Activated naive CD4-positive, alpha-beta T cell treated with anti-CD3 and anti-CD28 coated beads, Interleukin-2, amount 50 U/mL, for 72 hours (primary cell): ENCODE data around the gene IVD. TPM values are rescaled to one million over a fixed set of nuclear protein-coding genes. Genes with fewer than 3 reads are reported as not detected.

Source experiments
- ATAC-seq, 2 donors: fragments of 150-1000 bp; cut with Tn5 transposase; 2 replicates each; pipeline ENCODE4 v1.10.0; 2021; ENCODE audit warnings: mild to moderate bottlenecking in 2 of 2, moderate library complexity in 2 of 2
- DNase-seq, 2 donors: peaks; one replicate each; pipeline ENCODE4 v3.0.0; 2021 to 2022; ENCODE audit warnings: low spot score in 2 of 2
- H3K27ac Mint-ChIP-seq, 2 donors: one replicate each; pipeline ENCODE4 v1.8.0; 2022; ENCODE audit warnings: mild to moderate bottlenecking in 2 of 2, mixed read lengths in 2 of 2
- H3K36me3 Mint-ChIP-seq, 2 donors: one replicate each; pipeline ENCODE4 v1.8.0; 2022; ENCODE audit warnings: mixed read lengths in 2 of 2
- H3K9me3 Mint-ChIP-seq, 2 donors: one replicate each; pipeline ENCODE4 v1.8.0; 2022; ENCODE audit warnings: mixed read lengths in 2 of 2
- total RNA-seq, 2 donors: library from RNA; stranded (reverse); gene quantifications; one replicate each; pipeline ENCODE4 v1.2.3, GENCODE V29; 2022

Gene IVD
- total RNA-seq, 2 donors from 2014 or later: 45.2 to 66.9 TPM

DNA sequence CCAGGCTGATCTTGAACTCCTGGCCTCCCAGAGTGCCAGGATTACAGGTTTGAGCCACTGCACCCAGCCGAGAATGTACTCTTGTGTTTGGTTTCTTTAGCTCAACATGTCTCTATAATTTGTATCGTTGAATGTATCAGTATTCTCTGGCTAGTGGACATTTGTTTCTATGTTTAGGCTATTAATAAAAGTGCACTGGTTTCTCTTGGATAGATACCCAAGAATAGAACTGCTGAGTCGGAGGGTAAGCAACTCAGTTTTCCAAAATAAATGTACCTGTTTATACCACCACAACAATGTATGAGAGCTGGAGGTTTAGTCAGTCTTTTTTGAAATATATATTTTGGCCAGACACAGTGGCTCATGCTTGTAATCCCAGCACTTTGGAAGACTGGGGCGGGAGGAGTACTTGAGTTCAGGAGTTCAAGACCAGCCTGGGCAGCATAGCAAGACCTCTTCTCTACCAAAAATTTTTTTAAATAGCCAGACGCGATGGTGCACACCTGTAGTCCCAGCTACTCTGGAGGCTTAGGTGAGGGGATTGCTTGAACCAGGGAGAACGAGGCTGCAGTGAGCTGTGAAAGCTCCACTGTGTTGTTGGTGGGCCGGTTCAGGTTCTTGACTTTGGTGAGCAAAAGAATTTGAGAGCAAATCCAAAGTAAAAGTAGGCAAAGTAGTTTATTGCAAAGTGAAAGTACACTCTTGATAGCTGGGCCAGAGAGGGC lies 7.7 kb upstream of the IVD start:
- H3K36me3 Mint-ChIP-seq: peaks cover 0 to 9% of the 10 kb centered on the region in 2 donors
- no peaks in the 10 kb centered on the region for H3K9me3 Mint-ChIP-seq
- no peak for ATAC-seq
- no peak for DNase-seq
- peak overlapping the region in 1 of 2 donors; percentile 79 for H3K27ac Mint-ChIP-seq

DNA sequence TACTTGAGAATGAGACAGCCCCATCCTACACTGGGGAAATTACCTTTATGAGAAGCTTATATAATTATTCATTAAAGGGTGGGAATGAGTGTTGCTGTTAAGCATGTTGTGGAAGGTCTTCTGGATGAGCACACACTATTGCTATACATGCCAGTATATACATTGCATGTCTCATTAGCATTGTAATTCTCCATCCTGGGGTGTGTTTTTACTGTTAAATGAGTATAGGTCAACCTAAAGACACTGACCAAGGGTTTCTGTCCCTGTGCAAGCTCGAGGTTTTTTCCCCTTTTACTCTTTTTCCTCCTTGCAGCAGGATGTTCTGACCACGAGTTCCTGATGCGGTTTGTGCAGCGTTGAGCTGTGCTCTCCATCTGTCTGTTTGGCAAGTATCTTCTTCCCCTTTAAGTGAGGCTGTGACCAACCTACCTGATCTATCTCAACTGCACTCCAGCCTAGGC lies 7.2 kb upstream of the IVD start:
- H3K27ac Mint-ChIP-seq: peak overlapping the region in 1 of 2 donors; percentile 79
- peak in 1 of 2 donors; percentile 67 for DNase-seq
- peaks cover 0 to 5% of the 10 kb centered on the region in 2 donors for H3K36me3 Mint-ChIP-seq
- H3K9me3 Mint-ChIP-seq: no peaks in the 10 kb centered on the region
- ATAC-seq: peak; percentile 90 to 93

DNA sequence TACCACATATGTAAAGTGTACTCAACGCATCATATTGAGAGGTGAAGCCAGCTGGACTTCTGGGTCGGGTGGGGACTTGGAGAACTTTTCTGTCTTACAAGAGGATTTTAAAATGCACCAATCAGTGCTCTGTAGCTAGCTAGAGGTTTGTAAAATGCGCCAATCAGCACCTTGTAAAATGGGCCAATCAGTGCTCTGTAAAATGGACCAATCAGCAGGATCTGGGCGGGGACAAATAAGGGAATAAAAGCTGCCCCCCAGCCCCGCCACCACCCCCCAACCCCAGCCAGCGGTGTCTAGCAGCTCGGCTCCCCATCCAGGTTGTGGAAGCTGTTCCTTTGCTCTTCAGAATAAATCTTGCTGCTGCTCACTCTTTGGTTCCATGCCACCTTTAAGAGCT lies 6.2 kb upstream of the IVD start:
- no peak overlapping the region for H3K27ac Mint-ChIP-seq
- H3K36me3 Mint-ChIP-seq: no peaks in the 10 kb centered on the region
- H3K9me3 Mint-ChIP-seq: no peaks in the 10 kb centered on the region
- no peak for DNase-seq
- ATAC-seq: no peak

DNA sequence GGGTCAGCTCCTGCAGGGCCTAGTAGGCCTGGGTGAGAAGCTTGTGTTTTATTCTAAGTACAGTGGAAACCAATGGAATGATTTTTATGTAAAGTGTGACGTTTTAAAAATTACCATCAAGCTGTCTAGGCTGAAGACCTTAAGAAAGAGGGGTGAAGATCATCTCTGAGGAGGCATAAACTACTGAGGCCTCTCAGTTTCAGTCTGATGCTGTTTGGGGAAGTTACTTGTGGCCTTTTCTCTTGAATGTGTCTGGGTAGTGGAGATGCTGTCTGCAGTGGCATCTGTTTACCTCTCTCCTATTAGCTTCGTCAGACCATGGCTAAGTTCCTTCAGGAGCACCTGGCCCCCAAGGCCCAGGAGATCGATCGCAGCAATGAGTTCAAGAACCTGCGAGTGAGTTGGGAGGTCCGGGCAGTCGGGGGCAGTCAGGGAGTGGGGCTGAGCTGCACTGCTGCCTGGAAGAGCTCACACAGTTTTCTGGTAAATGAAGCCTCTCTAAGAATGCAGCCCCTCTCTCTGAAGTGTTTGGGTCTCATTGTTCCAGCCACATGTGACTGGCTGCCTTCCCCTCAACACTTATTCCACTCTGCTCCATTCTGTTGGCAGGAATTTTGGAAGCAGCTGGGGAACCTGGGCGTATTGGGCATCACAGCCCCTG lies 1.9 kb downstream of the IVD start:
- Mint-ChIP-seq H3K9me3 (no peaks in the 10 kb centered on the region), H3K36me3 (peaks cover 14 to 19% of the 10 kb centered on the region in 2 donors), H3K27ac (peak overlapping the region; percentile 9 to 39)
- ATAC-seq: no peak
- DNase-seq: no peak

DNA sequence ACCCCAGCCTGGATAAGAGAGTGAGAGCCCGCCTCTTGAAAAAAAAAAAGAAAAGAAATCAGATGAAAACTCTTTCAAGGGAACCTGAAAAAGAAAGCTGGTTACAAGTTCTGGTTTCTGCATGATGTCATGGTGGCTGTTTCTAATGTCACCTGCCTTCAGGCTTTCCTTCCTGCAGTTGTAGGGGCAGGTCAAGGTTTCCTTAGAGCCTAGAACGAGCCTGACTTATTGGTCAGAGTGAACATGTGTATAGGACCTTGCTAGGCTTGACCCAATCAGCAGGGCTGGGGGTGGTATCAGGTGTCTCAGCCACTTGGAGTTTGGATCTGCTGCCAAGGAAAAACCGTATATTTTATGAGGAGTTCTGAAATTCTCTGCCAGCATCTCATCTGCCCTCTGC lies 3.8 kb downstream of the IVD start:
- Mint-ChIP-seq H3K9me3 (no peaks in the 10 kb centered on the region), H3K27ac (peak overlapping the region in 1 of 2 donors; percentile 55), H3K36me3 (peaks cover 14 to 19% of the 10 kb centered on the region in 2 donors)
- ATAC-seq (peak in 1 of 2 donors; percentile 4), DNase-seq (no peak)

DNA sequence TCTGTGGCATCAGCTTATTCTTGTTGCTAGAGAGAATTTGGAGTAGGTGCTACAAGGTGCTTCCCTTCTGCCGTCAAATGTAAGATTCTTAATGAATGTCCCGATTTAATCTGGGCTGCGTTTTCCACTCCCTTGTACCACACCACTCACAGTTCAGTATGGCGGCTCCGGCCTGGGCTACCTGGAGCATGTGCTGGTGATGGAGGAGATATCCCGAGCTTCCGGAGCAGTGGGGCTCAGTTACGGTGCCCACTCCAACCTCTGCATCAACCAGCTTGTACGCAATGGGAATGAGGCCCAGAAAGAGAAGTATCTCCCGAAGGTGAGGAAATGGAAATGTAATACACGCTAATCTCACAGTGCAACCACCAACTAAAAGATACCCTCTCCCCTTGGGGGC lies 4.9 kb downstream of the IVD start:
- ATAC-seq: no peak
- Mint-ChIP-seq H3K27ac (no peak overlapping the region), H3K9me3 (no peaks in the 10 kb centered on the region), H3K36me3 (peaks cover 14 to 23% of the 10 kb centered on the region in 2 donors)
- DNase-seq: no peak

DNA sequence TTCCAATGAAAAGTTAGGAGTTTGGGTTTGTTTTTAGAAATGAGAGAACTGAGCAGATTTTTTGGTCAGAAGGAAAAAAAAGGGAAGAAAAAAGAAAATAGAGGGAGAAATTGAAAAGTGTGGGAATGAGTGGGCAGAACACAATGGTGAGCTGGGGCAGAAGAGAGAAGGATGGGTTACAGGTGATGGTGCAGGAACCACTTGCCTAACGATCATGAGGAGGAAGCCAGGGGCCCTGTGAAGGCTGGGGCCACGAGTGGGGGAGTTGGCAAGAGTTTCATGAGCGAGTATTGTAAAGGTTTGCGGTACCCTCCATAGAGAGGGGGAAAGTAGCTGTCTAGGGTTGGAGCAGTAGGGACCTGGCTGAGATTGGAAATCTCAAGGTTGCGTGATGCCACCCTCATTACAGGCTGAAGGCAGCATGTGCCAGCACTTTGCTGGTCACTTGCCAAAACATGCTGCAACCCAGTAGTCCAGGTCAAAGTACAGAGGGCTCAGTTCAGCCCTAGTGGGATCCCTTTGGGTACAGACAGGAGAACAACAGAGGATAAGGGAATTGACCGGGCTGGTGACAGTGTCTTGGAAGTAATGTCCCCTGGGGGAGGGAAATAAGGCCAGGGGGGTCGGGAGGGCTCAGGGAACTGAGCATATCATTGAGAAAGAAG lies 6.6 kb downstream of the IVD start:
- H3K27ac Mint-ChIP-seq: peak overlapping the region in 1 of 2 donors; percentile 62
- peaks cover 10 to 23% of the 10 kb centered on the region in 2 donors for H3K36me3 Mint-ChIP-seq
- no peaks in the 10 kb centered on the region for H3K9me3 Mint-ChIP-seq
- DNase-seq: no peak
- ATAC-seq: no peak

DNA sequence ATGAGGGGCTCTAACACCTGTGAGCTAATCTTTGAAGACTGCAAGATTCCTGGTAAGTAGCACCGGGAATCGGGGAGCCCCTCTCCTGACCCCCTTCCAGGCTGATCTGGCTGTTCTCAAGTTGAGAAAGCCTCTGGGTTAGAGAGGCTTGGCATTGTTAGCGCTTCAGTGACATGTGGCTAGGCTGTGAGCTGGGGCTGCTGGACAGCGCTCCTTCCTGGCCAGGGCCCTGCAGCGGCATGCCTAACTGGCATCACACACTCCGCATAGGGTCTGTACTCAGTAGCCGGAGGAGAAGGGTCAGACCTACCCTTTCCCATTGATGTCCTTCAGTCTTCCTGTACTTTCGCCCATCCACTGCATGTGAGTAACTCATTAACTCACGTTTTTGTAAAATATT lies 7.4 kb downstream of the IVD start:
- no peak for DNase-seq
- ATAC-seq: no peak
- Mint-ChIP-seq H3K36me3 (peaks cover 10 to 23% of the 10 kb centered on the region in 2 donors), H3K9me3 (no peaks in the 10 kb centered on the region), H3K27ac (no peak overlapping the region)

DNA sequence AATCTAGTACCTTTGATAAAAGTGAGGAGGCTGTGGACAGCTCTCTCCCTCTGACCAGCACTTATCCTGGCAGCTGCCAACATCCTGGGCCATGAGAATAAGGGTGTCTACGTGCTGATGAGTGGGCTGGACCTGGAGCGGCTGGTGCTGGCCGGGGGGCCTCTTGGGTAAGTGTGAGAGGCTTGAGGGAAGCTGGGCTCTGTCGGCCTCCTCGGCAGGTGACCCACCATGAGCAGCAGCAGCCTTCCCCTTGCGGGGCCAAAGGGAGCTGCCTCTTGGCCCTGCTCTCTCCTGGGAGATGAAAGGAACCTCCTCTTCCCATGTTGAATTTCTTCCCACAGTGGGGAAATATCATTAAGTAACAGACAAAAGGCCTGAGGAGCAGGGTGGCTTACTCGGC lies 9.2 kb downstream of the IVD start:
- H3K9me3 Mint-ChIP-seq: no peaks in the 10 kb centered on the region
- peaks cover 10 to 23% of the 10 kb centered on the region in 2 donors for H3K36me3 Mint-ChIP-seq
- DNase-seq (no peak), ATAC-seq (no peak)
- peak overlapping the region in 1 of 2 donors; percentile 32 for H3K27ac Mint-ChIP-seq

DNA sequence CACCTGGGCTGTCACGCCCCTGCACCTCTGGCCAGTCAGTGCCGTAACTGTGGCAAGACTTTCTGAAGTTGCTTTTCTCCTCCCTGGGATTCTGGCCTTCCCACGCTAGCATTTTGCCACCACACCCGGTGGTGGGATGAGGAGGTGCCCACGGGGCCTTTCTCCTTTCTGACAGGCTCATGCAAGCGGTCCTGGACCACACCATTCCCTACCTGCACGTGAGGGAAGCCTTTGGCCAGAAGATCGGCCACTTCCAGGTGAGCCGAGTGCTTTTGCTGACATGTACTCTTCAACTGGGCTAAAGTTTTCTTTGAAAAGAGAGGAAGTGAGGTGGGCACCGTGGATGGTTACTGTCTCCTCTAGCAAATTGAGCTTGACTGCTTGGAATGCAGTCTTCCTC lies 9.6 kb downstream of the IVD start:
- ATAC-seq (no peak), DNase-seq (no peak)
- Mint-ChIP-seq H3K27ac (peak overlapping the region in 1 of 2 donors; percentile 32), H3K36me3 (peaks cover 10 to 22% of the 10 kb centered on the region in 2 donors), H3K9me3 (no peaks in the 10 kb centered on the region)

DNA sequence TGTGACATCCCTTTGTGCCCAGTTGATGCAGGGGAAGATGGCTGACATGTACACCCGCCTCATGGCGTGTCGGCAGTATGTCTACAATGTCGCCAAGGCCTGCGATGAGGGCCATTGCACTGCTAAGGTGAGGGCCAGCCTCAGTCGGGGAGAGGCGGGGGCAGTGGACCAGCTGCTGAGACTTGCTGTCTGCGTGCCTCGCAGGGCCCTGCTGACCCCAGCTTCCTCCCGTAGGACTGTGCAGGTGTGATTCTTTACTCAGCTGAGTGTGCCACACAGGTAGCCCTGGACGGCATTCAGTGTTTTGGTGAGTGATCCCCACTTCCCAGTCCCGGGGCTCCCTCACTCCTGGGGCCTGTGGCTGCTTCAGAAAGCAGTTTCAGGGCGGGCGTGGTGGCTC lies 10.5 kb downstream of the IVD start:
- Mint-ChIP-seq H3K36me3 (peaks cover 2 to 14% of the 10 kb centered on the region in 2 donors), H3K9me3 (no peaks in the 10 kb centered on the region), H3K27ac (no peak overlapping the region)
- no peak for DNase-seq
- no peak for ATAC-seq

DNA sequence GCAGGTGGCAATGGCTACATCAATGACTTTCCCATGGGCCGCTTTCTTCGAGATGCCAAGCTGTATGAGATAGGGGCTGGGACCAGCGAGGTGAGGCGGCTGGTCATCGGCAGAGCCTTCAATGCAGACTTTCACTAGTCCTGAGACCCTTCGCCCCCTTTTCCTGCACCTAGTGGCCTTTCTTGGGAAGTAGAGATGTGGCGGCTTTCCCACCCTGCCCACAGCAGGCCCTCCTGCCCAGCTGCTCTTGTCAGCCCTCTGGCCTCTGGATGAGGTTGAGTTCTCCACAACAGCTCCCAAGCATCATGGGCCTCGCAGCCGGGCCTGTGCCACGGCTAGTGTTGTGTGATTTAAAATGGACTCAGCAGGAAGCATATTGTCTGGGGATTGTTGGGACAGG lies 12.5 kb downstream of the IVD start:
- DNase-seq (no peak), ATAC-seq (no peak)
- no peaks in the 10 kb centered on the region for H3K9me3 Mint-ChIP-seq
- H3K36me3 Mint-ChIP-seq: peaks cover 0 to 5% of the 10 kb centered on the region in 2 donors
- no peak overlapping the region for H3K27ac Mint-ChIP-seq

DNA sequence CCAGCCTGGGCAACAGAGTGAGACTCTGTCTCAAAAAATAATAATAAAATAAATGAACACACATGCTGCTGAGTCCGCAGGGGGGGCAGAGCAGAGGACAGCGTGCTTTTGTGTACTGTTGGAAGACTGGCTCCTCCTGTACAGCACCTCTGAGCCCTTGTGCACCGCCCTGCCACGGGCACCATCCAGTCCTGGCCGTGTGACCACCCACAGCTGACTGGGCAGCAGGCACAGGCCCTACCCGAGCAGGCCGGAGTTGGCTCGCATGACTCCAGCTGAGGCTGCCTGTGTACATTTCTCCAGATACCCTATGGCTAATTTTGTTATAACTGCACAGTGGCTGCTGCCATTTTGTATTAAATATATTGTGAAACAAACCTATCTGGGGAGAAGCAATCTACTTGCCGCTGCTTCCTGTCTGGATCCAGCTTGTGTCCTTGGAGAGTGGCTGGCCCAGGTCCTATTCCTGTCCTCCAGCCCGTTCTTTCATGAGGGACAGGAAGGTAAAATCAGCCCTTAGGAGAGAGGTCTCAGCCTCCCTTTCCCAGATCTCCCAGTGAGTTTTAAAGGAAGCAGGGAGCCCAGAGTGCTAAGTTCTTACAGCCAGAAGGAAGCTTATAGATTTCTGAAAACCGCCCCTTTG lies 14.6 kb downstream of the IVD start:
- H3K36me3 Mint-ChIP-seq: peaks cover 0 to 3% of the 10 kb centered on the region in 2 donors
- no peak for ATAC-seq
- no peak for DNase-seq
- no peak overlapping the region for H3K27ac Mint-ChIP-seq
- H3K9me3 Mint-ChIP-seq: no peaks in the 10 kb centered on the region

DNA sequence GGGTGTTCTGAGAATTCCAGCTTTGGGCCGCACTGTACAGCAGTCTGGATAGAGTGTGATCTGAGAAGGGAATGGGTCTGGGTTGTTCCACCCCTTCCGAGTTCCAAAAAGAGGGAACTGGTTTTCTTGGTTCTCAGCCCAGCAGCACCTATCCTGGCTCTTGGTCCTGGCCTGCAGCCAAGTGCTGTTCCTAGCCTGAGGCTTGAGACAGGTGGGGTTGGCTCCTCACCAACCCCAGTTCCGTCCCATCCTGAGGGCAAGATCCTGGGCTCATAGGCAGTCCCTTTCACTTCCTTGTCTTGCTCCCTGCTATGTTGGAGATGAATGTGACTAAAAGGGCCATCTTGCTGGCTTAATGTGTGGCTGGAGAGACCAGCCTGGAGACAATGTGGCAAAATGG lies 15.2 kb downstream of the IVD start:
- H3K36me3 Mint-ChIP-seq: no peaks in the 10 kb centered on the region
- no peak for ATAC-seq
- no peak overlapping the region for H3K27ac Mint-ChIP-seq

DNA sequence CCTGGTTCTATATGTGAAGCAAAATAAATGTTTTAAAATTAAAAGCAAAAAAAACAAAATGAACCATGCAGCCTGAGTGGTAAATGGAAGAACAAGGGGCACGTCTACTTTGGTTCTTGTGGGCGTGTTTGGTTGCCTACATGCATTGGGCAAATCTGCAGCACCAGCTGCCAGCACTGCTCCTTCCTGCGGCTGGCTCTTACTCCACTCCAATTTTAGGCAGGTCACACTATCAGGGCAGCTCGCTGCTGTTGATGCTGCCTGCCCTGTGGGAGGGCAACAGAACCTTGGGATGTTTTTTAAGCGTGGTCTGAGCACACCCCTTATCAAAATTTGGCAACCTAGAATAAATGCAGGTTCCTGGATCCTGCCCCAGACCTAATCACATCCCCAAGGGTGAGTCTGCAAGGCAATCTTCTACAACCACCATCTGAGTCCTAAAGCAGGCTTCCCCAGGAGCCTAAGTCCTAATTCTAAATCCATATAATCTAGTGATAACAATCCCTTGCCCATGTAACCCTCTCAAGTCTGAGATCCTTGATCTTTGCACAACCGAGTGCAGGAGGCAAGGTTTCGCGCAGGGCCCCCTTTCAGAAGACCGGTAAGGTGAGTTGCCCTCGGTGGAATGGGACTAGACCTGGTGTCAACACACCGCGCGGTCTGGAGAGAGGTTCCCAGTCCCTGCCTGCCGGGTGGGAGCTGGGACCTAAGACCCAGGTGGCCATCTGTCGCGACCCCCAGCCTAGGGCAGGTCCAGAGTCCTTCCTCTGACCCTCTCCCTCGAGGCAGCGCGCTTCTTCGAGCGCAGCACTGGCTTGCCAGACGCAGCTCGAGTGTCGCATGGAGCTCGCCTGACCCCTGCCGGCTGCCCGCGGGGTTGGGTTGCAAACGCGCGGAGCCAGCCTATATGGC lies 15.9 kb downstream of the IVD start:
- Mint-ChIP-seq H3K36me3 (no peaks in the 10 kb centered on the region), H3K27ac (no peak overlapping the region), H3K9me3 (no peaks in the 10 kb centered on the region)
- ATAC-seq (peak; percentile 97 to 98), DNase-seq (peak; percentile 73 to 86)

More for the DNA sequence above, 15.2 kb downstream of the IVD start:
- H3K9me3 Mint-ChIP-seq: no peaks in the 10 kb centered on the region
- no peak for DNase-seq
